Ammon's horn (tissue), 1 donor: Measurements from ENCODE around the gene AGO1.
"Not testable (repeated sequence)": the region's sequence is repeated elsewhere in the genome, so short reads cannot be mapped to it uniquely, and the experiment has no call there.

Experiments used
- DNase-seq: peaks from one replicate; pipeline ENCODE4 v3.0.0-alpha.2; 2016; ENCODE audit warnings: low spot score

AGO1 gene

DNA sequence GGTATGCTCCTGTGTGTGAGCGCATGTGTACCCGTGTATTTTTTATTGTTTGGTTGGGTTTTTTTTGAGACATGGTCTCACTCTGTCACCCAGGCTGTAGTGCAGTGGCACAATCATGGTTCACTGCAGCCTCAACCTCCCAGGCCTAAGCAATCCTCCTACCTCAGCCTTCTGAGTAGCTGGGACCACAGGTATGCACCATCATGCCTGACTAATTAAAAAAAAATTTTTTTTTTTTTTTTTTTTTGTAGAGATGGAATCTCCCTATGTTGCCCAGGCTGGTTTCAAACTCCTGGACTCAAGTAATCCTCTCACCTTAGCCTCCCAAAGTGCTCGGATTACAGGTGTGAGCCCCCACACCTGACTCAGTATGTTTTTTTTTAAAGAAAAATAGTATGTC, 89.6 kb downstream of the AGO1 start:
- DNase-seq = not testable (repeated sequence)

- DNase-seq = no peak
Observed at GRCh38 chr1:35980090-35980489, 97.1 kb downstream of the AGO1 start.
